CD4-positive, alpha-beta T cell (primary cell): ENCODE data around the gene PRKG1. TPM values are rescaled to one million over a fixed set of nuclear protein-coding genes. Genes with fewer than 3 reads are reported as not detected.

Experiments
- ATAC-seq: fragments of 200-7000 bp; cut with Tn5 transposase; one replicate; pipeline ENCODE4 v1.10.0; 2022; ENCODE audit warnings: mild to moderate bottlenecking; ENCODE audit not compliant: poor library complexity
- CTCF ChIA-PET: fragments of 350-600 bp; sonication (Branson Sonifier 250); formaldehyde crosslinking; loops from one replicate; lab custom pipeline; 2021; ENCODE audit warnings: antibody characterized with exemption, inconsistent platforms; lab: Charles Lee
- POLR2A ChIA-PET: fragments of 350-600 bp; sonication (Branson Sonifier 250); formaldehyde crosslinking; loops from one replicate; lab custom pipeline; 2021; ENCODE audit warnings: antibody characterized with exemption, inconsistent platforms; lab: Charles Lee
- DNase-seq, 14 experiments: peaks; one replicate each; pipeline ENCODE4 v3.0.0-alpha.2; 2013 to 2020; ENCODE audit warnings: mixed read lengths in 2 of 14
- H3K27ac ChIP-seq, 2 donors: one replicate each; pipeline versions ENCODE4 v1.5.1 to v1.7.0; 2013; ENCODE audit warnings: low read length in 2 of 2, low read depth in 1 of 2, mild to moderate bottlenecking in 1 of 2
- H3K27me3 ChIP-seq, 2 experiments: 1 replicate in 1 of 2; 2 replicates in 1 of 2; pipeline versions ENCODE4 v1.6.1 to v1.7.0; 2013; ENCODE audit warnings: low read length in 2 of 2, control low read depth in 1 of 2, mild to moderate bottlenecking in 1 of 2, moderate library complexity in 1 of 2; ENCODE audit not compliant: insufficient read depth in 2 of 2, control insufficient read depth in 1 of 2
- H3K36me3 ChIP-seq: one replicate; pipeline ENCODE4 v1.6.1; 2013; ENCODE audit warnings: low read length, control low read depth; ENCODE audit not compliant: insufficient read depth
- H3K4me1 ChIP-seq: one replicate; pipeline ENCODE4 v1.6.1; 2013; ENCODE audit warnings: low read length, control low read depth; ENCODE audit not compliant: insufficient read depth
- H3K4me3 ChIP-seq: one replicate; pipeline ENCODE4 v1.5.1; 2013; ENCODE audit warnings: mild to moderate bottlenecking, low read length, moderate library complexity
- H3K9me3 ChIP-seq, 2 experiments: 1 replicate in 1 of 2; 2 replicates in 1 of 2; pipeline versions ENCODE4 v1.6.1 to v1.7.0; 2013; ENCODE audit warnings: low read length in 2 of 2, mild to moderate bottlenecking in 2 of 2, control low read depth in 1 of 2, moderate library complexity in 1 of 2; ENCODE audit not compliant: control insufficient read depth in 1 of 2, insufficient read depth in 1 of 2
- H3K27ac Mint-ChIP-seq: one replicate; pipeline ENCODE4 v1.8.0; 2020; ENCODE audit warnings: mixed read lengths
- H3K27me3 Mint-ChIP-seq: one replicate; pipeline ENCODE4 v1.8.0; 2021; ENCODE audit warnings: mixed read lengths
- H3K36me3 Mint-ChIP-seq: one replicate; pipeline ENCODE4 v1.8.0; 2021; ENCODE audit warnings: low read depth, mixed read lengths
- H3K4me1 Mint-ChIP-seq: one replicate; pipeline ENCODE4 v1.8.0; 2021; ENCODE audit warnings: low read depth, mixed read lengths
- H3K4me3 Mint-ChIP-seq: one replicate; pipeline ENCODE4 v1.8.0; 2020; ENCODE audit warnings: mild to moderate bottlenecking, mixed read lengths
- H3K9me3 Mint-ChIP-seq: one replicate; pipeline ENCODE4 v1.8.0; 2020; ENCODE audit warnings: mixed read lengths
- CTCF ChIP-seq: fragments of 200-600 bp; IDR thresholded peaks from one replicate; pipeline ENCODE4 v1.8.0; 2022; ENCODE audit warnings: antibody characterized with exemption, mild to moderate bottlenecking
- intact Hi-C, 2 experiments: fragments of 100-400 bp; cut with DNase I in 1 of 2; cut with micrococcal nuclease in 1 of 2; formaldehyde crosslinking; loops; one replicate each; pipeline versions ENCODE4 v1.15.1 to v1.9.0; 2023 to 2025; cut with DNase I, micrococcal nuclease
- total RNA-seq, 174 experiments: library from RNA in 2 of 174; stranded (reverse) in 2 of 174; gene quantifications; one replicate each; pipeline ENCODE4 v1.2.3 and lab custom pipeline; 2021 to 2026

PRKG1 gene
- total RNA-seq, 2 experiments from 2014 or later = 0.31 TPM; not detected in 1

- Histone ChIP-seq H3K36me3 (no peaks in the 10 kb centered on the region), H3K9me3 (no peaks in the 10 kb centered on the region), H3K4me3 (no peak overlapping the region), H3K27me3 (no peaks in the 10 kb centered on the region), H3K4me1 (no peaks in the 10 kb centered on the region), H3K27ac (no peak overlapping the region)
- no peaks in the 10 kb centered on the region for H3K36me3 Mint-ChIP-seq
- no peaks in the 10 kb centered on the region for H3K4me1 Mint-ChIP-seq
- no peak for ATAC-seq
- H3K27ac Mint-ChIP-seq = no peak overlapping the region
- no peaks in the 10 kb centered on the region for H3K27me3 Mint-ChIP-seq
- intact Hi-C loops = no loop called here
- POLR2A ChIA-PET = no interaction called here
- CTCF ChIA-PET = no interaction called here
- H3K9me3 Mint-ChIP-seq = no peaks in the 10 kb centered on the region
- no peak for DNase-seq
- no peak for TF ChIP-seq CTCF
- no peak overlapping the region for H3K4me3 Mint-ChIP-seq
Observed at GRCh38 chr10:51377070-51377931, 303.0 kb downstream of the PRKG1 start.

DNA sequence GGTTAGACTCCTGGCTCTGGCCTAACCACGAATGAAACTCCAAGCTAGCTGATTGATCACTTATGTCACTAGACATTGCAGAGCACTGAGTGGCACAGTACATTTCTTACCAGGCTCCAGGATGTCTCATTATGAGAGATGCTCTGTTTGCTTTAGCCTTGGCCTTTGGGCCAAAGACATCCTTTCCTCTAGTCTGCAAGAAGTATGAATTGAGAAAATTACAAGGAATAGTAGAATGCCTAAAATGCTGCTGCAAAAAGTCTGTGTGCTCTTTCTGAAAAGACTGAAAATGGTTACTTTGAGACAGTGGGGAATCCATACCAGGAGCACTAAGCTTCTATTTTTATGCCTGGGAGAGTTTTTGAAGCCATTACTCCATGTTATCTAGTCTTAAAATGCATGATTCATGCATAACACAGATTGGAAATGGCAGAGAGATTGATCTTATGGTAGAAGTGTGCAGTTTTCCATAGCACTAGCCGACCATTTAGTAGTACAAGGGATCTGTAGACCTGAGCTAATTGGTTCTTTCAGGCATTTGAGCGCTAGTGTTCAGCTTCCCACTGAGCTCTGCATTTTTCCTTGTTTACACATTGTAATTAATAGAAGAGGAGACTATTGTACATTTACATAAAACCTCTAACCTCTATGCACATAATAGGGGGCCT lies 303.8 kb downstream of the PRKG1 start:
- TF ChIP-seq CTCF = no peak
- CTCF ChIA-PET = no interaction called here
- no peaks in the 10 kb centered on the region for H3K27me3 Mint-ChIP-seq
- no peak for DNase-seq
- POLR2A ChIA-PET = no interaction called here
- H3K36me3 Mint-ChIP-seq = no peaks in the 10 kb centered on the region
- no peak overlapping the region for H3K4me3 Mint-ChIP-seq
- H3K4me1 Mint-ChIP-seq = no peaks in the 10 kb centered on the region
- no peak overlapping the region for H3K27ac ChIP-seq
- H3K36me3 ChIP-seq = no peaks in the 10 kb centered on the region
- no peak overlapping the region for H3K27ac Mint-ChIP-seq
- intact Hi-C loops = no loop called here
- H3K4me3 ChIP-seq = no peak overlapping the region
- no peaks in the 10 kb centered on the region for H3K27me3 ChIP-seq
- ATAC-seq = no peak
- no peaks in the 10 kb centered on the region for H3K9me3 Mint-ChIP-seq
- H3K4me1 ChIP-seq = no peaks in the 10 kb centered on the region
- no peaks in the 10 kb centered on the region for H3K9me3 ChIP-seq

DNA sequence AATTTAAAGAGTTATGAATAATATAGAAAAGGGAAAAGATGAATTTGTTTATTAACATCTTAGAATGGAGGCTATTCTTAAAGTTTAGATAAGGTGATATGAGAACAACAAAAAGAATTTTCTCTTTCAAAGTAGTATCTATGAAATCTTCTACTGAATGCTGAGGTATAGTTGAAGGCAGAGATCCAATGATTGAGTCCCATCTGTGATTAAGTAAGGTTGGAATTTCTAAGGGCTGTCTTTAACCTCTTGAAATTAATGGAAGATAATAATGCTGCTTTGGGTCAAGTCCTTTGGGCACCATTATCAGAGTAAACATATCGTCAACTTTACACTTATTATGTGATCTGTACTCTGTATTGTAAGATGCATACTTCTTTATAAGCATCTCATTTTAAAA lies 307.9 kb downstream of the PRKG1 start:
- no peak for DNase-seq
- POLR2A ChIA-PET = no interaction called here
- Histone ChIP-seq H3K4me3 (no peak overlapping the region), H3K27ac (no peak overlapping the region), H3K9me3 (no peaks in the 10 kb centered on the region), H3K36me3 (no peaks in the 10 kb centered on the region), H3K27me3 (no peaks in the 10 kb centered on the region), H3K4me1 (no peaks in the 10 kb centered on the region)
- Mint-ChIP-seq H3K9me3 (no peaks in the 10 kb centered on the region), H3K4me3 (no peak overlapping the region), H3K36me3 (no peaks in the 10 kb centered on the region), H3K4me1 (no peaks in the 10 kb centered on the region), H3K27me3 (no peaks in the 10 kb centered on the region), H3K27ac (no peak overlapping the region)
- no peak for ATAC-seq
- intact Hi-C loops = loop anchor here in 1 of 2 experiments (10.0 kb wide), 1 partner anchor 833 kb away; no protein-coding TSS in a partner anchor
- CTCF ChIA-PET = no interaction called here
- no peak for TF ChIP-seq CTCF
